Left renal cortex interstitium (tissue), 4 donors: ENCODE measurements around the gene EEF2K. TPM values are rescaled to one million over a fixed set of nuclear protein-coding genes. Genes with fewer than 3 reads are reported as not detected.

Experiments used
- DNase-seq, 4 donors: peaks; one replicate each; pipeline ENCODE4 v3.0.0-alpha.2; 2013; ENCODE audit warnings: low read depth in 4 of 4, low spot score in 2 of 4, missing footprints in 1 of 4
- polyA plus RNA-seq, 4 donors: library from polyadenylated mRNA; unstranded; fragments of 120-200 nt; gene quantifications; one replicate each; pipeline ENCODE4 v1.2.1, GENCODE V29; 2013; ENCODE audit not compliant: insufficient read length in 4 of 4

Gene EEF2K
- polyA plus RNA-seq, 4 donors, result 10.5 to 15.2 (median 12.6) TPM

DNA sequence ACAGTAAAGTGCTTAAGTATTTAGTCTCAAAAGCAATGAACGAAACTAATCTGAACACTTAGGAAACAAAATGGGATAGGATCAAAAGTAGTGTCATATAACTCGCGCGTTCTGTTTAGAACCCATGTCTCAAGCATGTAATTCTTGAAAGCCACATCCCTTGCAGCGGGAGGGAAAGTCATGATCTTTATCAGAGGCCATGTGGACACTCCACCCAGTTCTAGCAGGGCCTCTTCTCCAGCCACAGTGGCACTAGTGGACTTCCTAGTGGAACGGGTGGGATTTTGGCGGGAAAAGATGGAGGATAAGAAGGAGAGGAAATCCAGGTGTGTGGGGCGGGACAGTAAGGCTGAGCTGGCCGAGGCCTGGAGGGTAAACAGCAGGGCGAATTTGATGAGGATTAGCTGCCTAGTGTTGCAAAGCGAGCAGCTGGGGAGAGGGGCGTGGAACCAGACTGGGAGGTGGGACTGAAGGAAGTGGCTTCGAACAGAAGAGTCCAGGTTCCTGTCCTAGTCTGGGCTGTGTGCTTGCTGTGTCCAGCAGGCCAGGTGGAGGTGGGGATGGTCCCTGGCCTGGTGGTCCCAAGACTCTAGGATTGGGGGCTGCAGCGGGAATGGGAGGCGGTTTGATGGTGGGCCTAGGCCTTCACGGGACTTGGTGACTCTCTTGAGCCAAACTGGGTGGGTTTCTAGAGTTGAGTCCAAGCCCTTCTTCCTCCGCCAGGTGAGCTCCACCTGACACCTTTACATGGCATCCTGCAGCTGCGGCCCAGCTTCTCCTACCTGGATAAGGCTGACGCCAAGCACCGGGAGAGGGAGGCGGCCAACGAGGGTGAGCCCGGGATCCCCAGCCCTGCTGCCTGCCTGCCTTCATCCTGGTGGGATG, 107.1 kb downstream of the EEF2K start:
- DNase-seq, result no peak

- no peak for DNase-seq
Observed at GRCh38 chr16:22313876-22314470, 107.9 kb downstream of the EEF2K start.

DNA sequence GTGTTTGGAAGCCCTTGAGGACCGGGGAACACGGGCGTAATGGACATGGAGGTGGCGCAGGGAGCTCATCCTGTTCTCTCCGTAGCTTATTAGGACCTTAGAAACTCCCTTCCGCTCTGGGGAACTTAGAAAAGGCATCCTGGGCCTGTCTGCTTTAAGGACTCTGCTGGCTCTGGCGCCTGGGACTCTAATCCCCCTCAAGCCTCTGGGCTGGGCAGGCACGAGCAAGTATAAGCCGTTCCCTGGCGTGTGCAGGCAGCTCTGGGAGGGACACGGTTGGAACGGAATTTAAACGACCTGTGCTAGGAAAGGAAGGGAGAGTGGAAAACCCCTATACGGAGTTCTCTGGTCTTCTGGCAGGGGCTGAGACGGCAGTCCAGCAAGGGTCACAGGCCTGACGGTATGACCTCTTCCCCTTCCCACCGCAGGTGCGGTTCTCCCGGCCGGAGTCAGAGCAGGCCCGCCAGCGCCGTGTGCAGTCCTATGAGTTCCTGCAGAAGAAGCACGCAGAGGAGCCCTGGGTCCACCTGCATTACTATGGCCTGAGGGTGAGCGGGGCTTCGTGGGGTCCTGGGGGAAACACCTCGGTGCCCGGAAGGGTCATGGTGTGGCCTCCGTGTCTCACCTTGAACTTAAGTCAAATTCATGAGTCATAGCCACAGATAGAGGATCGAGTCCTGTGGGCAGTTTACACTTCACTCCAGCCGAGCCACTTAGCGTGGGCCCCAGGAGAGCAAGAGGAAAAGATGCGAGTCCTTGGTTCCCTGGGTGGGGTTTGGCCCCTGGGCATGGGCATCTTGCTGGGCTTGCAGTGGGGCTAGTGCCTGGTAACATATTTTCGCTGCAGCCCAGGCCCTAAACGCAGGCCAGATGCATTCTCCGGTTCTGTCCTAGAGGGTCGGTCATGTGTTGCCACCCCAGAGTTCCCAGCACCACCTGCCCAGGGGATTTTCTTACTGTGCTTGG, 108.9 kb downstream of the EEF2K start:
- DNase-seq, result no peak

- DNase-seq, result no peak
Observed at GRCh38 chr16:22315979-22316378, 109.9 kb downstream of the EEF2K start.

- no peak for DNase-seq
Observed at GRCh38 chr16:22316411-22316811, 110.3 kb downstream of the EEF2K start.

- DNase-seq, result no peak
Observed at GRCh38 chr16:22317001-22317530, 111.0 kb downstream of the EEF2K start.

GRCh38 chr16:22317625-22318024, 111.5 kb downstream of the EEF2K start:
- DNase-seq, result no peak

DNA sequence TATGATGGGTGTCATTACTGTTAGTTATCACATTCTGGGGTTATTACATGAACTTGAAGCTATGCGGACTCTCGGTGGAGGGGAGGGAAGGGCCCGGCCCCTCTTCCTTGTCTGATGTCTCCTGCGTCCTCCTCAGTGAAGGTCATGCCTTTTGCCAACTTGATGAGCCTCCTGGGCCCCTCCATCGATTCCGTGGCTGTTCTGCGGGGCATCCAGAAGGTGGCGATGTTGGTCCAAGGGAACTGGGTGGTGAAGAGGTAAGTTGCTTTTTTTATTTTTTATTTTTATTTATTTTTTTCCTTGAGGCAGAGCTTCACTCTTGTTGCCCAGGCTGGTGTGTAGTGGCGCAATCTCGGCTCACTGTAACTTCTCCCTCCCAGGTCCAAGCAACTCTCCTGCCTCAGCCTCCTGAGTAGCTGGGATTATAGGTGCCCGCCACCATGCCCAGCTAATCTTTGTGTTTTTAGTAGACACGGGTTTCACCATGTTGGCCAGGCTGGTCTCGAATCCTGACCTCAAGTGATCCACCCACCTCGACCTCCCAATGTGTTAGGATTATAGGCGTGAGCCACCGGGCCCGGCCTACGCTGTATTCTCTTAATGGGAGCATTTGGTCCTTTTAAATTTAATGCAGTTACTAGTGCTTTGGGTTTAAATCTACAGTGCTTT, 112.7 kb downstream of the EEF2K start:
- no peak for DNase-seq

GRCh38 chr16:22320572-22321339, 114.7 kb downstream of the EEF2K start:
- no peak for DNase-seq

GRCh38 chr16:22321340-22322001, 115.4 kb downstream of the EEF2K start:
- DNase-seq, result peak; percentile 9 to 51 (median 30)

DNA sequence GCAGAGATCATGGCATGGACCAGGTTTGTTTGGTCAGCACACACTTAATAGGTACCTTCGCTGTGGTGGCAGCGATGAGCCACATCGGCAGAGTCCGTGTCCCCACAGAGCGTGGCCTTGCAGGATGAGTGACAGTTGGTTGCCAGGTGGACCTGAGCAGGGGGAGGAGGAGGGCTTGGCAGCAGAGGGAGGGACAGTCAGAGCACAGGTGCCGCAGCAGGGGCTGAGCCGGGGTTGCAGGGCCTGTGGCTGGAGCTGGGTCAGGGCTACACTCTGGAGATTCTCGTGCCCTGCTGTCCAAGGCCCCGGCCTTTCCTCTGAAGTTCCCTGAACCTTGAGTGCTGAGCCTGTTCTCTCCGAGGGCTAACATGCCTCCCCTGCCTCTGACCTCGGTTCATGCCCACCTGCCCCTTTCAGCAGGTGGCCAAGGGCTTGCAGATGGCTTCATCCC, 116.0 kb downstream of the EEF2K start:
- DNase-seq, result no peak

GRCh38 chr16:22322741-22323140, 116.7 kb downstream of the EEF2K start:
- no peak for DNase-seq

DNA sequence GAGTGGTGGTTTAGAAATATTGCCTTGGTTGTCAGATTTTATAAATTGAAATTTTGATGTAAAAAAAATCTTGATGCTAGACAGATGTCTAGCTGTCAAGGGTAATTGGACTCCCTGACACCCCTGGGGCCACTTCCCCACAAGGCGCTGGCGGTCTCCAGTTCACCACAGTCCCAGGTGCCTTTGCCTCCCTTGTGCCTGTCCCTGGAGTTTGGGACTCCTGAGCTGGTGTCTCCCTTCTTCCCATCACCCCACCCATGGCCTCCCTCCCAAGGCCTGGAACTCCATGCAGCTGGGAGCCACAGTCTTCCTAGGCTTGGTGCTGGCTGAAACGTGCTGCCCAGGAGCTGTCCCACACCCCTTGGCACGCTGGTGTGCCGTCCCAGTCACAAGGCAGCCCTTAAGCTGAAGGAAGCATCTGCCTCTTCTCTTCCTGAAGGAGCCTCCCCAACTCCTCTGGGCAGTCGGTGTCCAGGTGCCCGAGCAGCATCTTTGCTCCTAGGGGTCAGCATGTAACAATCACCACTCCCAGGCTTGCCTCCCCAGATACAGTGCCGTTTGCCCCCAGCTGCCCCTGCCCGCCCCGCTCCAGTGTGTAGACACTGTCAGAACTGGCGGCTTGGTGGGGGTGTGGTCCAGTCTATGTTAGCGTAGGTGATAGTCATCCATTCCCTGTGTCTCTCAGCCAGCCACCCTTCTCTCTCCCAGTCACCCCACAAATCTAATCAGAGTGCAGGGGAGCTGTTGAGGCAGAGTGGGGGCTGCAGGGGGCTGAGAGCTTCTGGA, 117.3 kb downstream of the EEF2K start:
- no peak for DNase-seq

DNA sequence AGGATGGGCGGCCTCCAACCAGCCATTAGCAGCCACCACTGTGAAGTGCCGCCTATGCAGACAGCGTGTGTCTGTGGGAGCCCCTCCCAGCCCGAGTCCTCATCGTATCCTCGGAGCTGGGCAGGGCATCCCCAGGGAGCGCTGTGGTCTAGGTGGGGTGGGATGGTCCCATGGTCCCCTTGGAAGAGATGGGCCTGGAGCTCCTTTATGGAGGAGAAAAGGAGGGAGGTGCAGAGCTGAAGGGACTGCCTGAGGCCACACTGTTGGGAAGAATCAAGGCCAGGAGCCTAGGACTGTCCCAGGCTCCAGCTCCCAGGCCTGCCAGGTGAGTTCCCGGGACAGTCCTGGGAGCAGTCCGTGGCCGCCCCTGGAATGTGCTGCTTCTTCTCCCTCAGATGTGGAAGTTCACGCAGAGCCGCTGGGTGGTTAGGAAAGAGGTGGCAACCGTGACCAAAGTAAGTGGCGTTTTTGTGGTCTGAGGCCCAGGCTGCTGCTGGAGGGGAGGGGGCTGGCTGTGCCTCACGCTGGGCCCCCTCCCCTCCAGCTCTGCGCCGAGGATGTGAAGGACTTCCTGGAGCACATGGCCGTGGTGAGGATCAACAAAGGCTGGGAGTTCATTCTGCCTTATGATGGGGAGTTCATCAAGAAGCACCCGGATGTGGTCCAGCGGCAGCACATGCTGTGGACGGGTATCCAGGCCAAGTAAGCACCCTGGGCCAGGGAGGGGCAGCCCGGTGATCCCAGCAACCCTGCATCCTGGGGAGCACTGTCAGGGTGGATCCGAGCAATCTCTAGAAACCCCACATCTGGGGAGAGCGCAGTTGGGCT, 118.1 kb downstream of the EEF2K start:
- no peak for DNase-seq

DNA sequence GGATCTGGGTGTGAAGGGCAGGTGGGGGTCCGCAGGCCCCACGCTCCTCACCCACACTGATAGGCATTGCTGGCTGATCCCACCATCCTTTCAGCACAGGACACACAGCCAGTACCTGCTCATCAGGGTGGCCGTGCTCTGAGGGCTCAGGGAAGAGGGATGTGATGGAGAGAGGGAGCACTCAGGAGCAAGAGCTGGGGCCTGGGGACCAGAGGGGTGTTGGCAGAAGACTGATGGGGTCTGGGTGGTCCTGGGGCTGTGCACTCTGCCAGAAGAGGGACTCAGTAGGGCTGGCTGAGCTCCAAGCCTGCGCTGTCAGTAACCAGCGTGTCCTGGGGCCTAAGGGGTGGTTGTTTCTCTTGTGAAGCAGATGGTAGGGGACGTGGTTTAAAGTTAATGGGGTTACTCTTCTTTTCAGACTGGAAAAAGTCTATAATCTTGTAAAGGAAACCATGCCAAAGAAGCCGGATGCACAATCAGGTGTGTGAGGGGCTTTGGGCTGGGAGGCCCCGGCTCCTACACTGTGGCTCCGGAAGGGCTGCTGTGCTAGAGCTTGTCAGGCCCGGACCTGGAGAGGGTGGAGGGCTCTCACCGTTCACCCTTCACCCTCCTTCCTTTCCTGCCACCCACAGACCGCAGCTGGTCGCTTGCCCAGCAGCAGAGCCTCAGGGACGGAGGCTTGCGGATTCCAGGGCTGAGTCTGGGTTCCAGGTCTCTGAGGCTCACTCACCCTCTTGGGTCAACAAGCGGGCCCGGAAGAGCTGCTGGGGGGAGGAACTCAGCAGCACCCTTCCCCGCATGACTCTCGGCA, 118.9 kb downstream of the EEF2K start:
- DNase-seq, result no peak
